NK-92 treated with Interleukin-12 subunit alpha and Interleukin-12 subunit beta, amount 100 ng/mL, for 24 hours (cell line): ENCODE results near the gene TBC1D3I.
"Not testable (repeated sequence)": the region's sequence is repeated elsewhere in the genome, so short reads cannot be mapped to it uniquely, and the experiment has no call there.

ENCODE experiments used
- DNase-seq: peaks from one replicate; lab custom pipeline; 2025; lab: John Stamatoyannopoulos, UW

Gene TBC1D3I

DNA sequence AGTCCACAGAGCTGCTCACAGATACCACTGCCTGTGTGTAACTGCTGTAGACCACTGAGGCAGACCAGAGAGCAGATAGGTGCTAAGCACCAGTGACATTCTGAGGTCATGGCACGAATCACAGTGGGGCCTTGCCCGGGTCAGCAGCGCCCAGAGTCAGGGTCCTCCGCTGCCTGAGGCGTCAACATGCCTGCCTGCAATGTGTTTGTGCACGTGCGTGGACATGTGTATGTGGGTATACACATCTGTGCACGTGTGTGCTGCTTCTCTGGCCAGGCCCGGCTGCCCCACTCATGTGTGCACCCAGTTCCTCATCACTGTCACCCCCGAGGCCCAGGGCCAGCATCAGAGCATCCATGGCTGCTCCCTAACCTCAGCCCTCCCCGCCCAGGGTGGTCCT lies at the start of gene TBC1D3I:
TSS of gene TBC1D3I (minus strand) at position 101 of the 400 bp plus-strand sequence. CDS start 1,585 bp downstream, outside the sequence.
- not testable (repeated sequence) for DNase-seq

GRCh38 chr17:36295161-36295560 lies 30.8 kb upstream of the TBC1D3I start:
- not testable (repeated sequence) for DNase-seq

GRCh38 chr17:36289965-36290612 lies 25.7 kb upstream of the TBC1D3I start:
- DNase-seq, result not testable (repeated sequence)

GRCh38 chr17:36284219-36284618 lies 19.8 kb upstream of the TBC1D3I start:
- not testable (repeated sequence) for DNase-seq

GRCh38 chr17:36283256-36283655 lies 18.9 kb upstream of the TBC1D3I start:
- DNase-seq, result not testable (repeated sequence)

- not testable (repeated sequence) for DNase-seq
These were observed 22.3 kb downstream of the TBC1D3I start for GRCh38 chr17:36242046-36242445.

DNA sequence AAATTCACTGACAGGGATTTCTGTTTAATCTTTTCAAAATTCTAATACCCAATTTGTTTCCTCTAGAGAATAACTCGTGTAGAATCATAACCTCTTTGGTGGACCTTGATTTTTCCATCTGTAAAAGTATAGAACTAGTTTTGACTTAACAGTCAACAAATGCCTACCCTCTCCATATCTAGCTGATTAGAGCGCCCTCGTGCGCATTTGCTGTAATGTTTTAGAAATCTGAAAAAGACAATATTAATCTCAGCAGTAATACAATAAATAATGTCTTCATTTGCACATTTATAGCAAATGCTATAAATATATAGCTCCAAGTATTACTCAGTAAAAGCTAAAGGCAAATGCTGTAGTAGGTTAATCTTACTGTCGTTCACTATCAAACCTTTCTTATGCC lies 34.7 kb downstream of the TBC1D3I start:
- not testable (repeated sequence) for DNase-seq

DNA sequence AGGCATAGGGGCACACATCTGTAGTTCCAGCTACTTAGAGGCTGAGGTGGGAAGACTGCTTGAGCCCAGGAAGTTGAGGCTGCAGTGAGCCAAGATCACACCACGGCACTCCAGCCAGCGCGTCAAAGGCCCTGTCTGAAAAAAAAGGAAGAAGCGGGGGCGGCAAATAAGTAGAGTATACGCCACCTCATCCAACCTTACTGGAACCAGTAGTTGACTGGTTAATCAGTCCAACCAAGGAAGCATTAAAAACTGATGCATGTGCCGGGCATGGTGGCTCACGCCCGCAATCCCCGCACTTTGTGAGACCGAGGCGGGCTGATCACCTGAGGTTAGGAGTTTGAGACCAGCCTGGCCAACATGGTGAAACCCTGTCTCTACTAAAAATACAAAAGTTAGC lies 41.4 kb downstream of the TBC1D3I start:
- DNase-seq, result not testable (repeated sequence)

- not testable (repeated sequence) for DNase-seq
These were observed 42.7 kb downstream of the TBC1D3I start for GRCh38 chr17:36221581-36222100.

DNA sequence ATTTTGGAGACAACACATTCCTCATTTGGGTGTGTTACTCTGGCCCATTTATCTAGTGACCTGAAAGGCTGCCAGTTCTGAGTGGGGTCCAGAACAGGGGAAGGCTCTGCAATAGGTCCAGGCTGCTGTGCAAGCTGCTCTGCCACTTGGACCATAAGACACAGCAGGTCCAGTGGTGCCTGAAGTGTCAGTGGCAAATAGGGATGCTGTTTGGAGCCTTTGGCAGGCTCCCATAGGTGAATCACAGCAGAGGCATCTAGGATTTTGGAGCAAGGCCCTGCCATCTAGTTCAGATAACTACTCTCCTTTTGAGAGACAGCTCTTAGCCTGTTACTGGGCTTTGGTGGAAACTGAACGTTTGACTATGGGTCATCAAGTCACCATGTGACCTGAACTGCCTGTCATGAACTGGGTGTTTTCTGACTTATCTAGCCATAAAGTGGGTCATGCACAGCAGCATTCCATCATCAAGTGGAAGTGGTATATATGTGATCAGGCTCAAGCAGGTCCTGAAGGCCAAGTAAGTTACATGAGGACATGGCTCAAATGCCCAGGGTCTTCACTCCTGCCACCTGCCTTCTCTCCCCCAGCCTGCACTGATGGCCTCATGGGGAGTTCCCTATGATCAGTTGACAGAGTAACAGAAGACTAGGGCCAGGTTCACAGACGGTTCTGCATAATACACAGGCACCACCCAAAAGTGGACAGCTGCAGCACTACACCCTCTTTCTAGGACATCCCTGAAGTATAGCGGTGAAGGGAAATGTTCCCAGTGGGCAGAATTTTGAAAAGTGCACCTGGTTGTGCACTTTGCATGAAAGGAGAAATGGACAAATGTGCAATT lies 43.4 kb downstream of the TBC1D3I start:
- not testable (repeated sequence) for DNase-seq

DNA sequence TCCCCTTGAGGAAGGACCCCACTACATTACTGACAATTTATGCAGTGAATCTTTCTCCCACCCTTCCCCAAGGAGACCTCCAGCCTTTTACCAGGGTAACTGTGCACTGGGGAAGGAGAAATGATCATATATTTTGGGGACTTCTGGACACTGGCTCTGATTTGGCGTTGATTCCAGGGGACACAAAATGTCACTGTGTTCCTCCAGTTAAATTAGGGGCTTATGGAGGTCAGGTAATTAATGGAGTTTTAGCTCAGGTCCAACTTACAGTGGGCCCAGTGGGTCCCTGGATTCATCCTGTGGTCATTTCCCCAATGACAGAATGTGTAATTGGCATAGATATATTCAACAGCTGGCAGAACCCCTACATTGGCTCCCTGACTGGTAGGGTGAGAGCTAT lies 44.8 kb downstream of the TBC1D3I start:
- DNase-seq, result not testable (repeated sequence)

DNA sequence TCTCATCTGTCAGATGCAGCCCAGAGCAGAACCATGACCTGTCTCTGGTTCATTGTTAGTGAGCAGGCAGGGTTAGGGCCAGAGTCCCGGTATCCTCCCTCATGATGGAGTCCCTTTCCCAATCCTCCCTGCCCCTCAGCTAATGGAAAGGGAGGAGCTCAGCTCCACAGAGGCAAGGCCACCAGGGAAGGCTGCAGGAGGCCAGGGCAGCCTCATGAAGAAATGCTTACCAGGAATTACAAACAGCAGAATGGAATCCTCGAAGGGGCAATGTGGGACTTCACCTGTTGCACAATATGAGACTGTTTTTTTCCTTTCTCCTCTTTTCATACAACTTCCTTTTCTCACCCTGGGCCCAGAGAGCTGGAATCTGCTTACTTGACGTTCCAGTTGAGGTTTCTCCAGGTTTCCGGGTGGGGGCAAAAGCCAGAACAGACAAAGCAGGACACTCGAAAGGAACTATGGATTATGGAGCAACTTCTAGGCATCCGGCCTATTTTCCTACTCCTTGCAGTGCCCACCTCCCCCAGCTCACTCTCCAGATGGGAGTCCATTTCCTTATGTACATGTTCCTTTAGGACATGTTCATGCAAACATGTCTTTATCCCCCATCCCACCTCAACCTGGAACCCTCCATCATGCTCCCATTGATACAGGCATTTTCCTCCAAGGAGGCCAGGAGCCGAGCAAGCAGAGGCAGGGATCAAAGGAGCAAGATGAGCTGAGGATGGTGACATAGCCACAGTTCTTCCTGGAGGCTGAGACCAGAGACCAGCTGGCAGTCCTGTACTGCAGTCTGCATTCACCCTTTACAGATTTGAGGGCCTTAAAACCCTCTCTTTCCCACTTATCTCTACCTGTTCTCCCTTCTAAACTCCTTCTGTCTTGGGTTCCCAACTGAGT lies 48.7 kb downstream of the TBC1D3I start:
- DNase-seq, result not testable (repeated sequence)

- DNase-seq, result no peak
These were observed 49.5 kb downstream of the TBC1D3I start for GRCh38 chr17:36214918-36215317.

DNA sequence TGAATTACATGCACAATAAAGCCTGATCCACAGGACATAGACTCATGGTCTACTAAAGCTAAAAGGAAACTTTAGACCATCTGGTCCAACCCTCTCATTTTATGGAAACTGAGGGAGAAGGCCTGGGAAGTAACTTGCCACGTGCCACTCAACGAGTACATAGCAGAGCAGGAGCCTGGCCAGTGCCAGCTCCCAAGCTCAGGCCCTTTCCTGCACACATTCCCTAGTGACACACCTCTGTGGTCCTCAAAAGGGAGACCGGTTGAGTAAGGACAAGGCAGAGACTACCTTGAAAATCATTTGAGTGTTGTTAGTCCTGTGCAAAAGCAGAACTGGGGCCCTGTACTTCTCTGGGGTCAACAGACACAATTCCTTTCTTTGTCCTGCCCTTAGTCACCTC lies 50.7 kb downstream of the TBC1D3I start:
- no peak for DNase-seq

GRCh38 chr17:36212966-36213365 lies 51.4 kb downstream of the TBC1D3I start:
- DNase-seq, result no peak

- DNase-seq, result no peak
These were observed 52.1 kb downstream of the TBC1D3I start for GRCh38 chr17:36212272-36212605.

DNA sequence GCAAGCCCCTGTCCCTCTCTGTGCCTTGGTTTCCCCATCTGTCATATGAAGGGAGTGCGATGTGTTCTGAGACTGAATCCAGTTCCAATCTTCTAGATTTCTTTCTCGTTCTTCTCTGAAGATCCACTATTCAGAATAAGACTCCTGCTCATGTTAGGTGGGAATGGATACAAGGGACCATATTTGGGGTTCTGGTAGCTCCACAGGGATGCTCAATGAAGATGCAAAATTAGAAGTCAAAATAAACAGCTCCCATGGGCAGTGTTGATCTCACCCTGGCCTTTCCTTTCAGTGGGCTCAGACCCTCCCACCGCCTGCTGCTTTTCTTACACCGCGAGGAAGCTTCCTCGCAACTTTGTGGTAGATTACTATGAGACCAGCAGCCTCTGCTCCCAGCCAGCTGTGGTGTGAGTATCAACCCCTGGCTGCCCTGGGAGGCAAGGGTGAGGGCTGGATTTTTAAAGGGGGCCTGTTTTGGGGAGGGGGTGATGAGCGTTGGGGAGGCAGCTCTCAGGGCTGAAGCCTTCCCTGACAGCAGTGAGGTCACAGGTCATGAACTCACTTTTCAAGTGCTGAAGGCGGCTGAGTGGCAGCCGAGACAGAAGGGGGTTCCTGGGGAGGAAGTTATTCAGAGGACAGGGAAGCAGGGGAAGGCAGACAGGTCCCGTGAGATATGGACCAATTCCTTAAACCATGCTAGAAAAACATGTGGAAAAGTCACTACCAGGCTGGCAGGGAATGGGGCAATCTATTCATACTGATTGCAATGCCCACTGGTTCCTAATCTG lies 52.7 kb downstream of the TBC1D3I start:
- DNase-seq, result peak; percentile 40

GRCh38 chr17:36210439-36211211 lies 53.7 kb downstream of the TBC1D3I start, which contains the start of gene CCL4L2:
CCL4L2 (plus strand) TSS chr17:36211063.
- peak; percentile 64 for DNase-seq

GRCh38 chr17:36209575-36209974 lies 54.8 kb downstream of the TBC1D3I start:
- no peak for DNase-seq

GRCh38 chr17:36207383-36207782 lies 57.0 kb downstream of the TBC1D3I start:
- not testable (repeated sequence) for DNase-seq
